ENCODE results near the gene SPRR1B.
"Not testable (repeated sequence)": the region's sequence is repeated elsewhere in the genome, so short reads cannot be mapped to it uniquely, and the experiment has no call there.

SPRR1B gene

DNA sequence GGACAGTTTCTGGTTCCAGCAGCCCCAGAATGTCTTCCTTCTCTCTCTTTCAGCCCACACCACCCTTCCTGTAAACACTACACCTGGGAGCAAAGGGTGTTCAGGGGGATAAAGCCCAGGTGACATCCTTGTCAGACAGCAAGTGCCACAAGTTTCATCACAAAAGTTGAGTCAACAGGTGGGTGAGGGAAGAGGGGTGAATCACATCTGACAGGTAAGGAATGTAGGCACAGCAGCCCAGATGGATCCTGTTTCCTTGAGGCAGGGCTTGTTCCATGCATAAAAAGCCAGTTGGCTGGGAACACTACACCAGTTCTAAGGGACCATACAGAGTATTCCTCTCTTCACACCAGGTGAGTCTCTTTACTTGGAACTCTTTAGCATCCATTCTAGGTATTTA lies at the start of gene SPRR1B:
TSS of gene SPRR1B (plus strand) at position 309 of the 400 bp plus-strand sequence. CDS start 1,143 bp downstream, outside the sequence.
- no peak for DNase-seq

DNA sequence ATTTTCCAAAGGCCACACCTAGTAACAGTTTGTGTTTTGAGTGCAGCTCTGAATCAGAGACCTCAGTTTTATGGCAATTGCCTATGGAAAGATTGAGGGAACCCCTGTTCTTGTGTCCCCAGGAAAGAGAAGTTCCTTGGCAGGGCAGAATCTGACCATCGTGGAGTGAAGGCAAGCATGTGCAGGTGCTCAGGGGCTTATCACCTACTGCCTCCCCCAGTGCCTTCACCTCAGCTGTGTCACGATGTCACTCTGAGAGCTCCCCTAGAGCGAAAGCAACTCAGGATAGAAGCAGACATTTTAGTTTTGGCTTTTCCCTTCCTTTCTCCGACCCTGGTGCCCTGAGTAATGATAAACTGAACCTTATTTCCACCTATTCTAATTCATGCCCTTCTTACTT lies 48.9 kb upstream of the SPRR1B start:
- no peak for DNase-seq

- no peak for DNase-seq
Measured at GRCh38 chr1:152983234-152983633, 47.8 kb upstream of the SPRR1B start.

DNA sequence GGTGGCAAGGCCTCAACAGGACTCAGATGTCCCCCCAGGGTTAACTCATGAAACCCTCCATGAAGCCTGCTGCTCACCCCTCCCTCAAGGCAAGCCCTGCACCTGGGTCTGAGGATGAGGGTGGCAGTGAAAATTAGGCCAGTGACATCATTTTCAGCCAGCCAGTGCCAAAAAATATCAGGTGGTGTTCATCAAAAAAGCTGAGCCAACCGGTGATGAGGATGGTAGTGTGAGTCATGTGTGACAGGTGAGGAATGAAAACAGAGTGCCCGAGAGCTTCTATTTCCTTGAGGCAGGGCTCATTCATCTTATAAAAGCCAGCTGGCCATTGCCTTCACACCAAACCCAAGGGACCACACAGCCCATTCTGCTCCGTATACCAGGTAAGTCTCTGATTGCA lies 47.3 kb upstream of the SPRR1B start, which contains the start of gene SPRR1A:
TSS of gene SPRR1A (plus strand) at position 339 of the 400 bp plus-strand sequence. CDS start 1,150 bp downstream, outside the sequence.
- DNase-seq = no peak

GRCh38 chr1:152986578-152986977 lies 44.4 kb upstream of the SPRR1B start:
- DNase-seq = no peak

DNA sequence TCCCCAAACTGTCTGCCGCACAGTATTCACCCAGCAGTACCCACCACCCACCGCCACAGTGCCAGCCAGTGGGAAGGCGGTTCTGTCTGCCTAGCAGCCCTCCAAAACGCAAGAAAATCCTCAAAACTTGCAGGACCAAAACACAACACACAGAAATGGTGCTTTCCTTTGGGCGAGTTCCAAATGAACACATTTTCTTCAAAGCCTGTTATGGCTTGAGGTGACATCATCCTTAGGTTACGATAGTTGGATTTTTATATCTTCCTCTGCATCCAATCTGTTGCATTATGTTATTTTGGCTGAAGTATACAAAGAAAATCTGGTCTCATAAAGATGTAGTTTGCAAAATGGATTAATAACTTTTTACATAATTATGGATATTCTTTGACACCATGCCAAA lies 37.8 kb upstream of the SPRR1B start:
- no peak for DNase-seq

DNA sequence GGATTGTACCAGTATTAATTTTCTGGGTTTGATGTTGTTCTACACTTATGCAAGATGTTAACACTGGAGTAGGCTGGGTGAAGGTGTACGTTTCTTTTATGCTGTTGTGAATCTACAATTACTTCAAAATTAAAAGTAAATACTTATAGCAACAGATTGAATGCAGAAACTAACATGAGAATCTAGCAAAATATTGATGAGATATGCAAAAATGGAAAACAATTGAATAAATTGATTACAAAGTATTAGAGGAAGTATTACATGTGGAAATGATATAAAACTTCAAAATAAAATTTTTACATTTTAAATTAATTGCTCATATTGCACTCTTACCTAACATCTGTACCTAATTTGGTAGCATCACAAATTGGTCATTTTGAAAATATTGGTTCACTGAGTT lies 35.2 kb upstream of the SPRR1B start:
- no peak for DNase-seq

DNA sequence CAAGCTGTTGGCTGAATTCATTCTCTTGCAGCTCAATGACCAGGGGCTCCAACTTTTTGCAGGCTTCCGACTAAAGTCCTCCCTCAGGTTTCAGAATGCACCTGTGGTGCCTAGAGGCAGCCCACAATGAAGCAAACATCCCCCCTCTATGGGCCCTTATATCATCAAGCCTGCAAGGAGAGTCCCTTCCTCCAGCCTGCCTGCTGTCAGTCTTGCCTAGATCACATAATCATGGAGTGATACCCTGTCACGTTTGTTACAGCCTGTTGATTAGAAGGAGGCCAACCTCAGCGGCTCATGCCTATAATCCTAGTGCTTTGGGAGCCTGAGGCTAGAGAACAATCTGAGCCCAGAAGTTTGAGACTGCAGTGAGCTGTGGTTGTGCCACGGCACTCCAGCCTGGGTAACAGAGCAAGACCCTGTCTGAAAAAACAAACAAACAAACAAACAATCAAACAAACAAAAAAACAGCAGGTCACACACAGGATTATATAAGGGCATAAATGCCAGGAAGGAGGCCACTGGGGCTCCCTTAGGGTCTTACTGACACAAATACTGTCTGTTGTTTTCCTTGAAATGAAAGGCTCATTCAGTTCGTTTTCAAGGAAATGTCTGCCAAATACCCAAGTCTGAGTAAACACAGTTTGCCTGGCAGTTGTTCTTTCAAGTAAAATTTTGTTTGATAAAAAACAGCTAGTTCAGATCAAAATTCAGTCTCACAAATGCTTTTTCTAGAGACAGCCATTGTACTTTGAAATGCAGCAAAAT lies 34.2 kb upstream of the SPRR1B start:
- DNase-seq = no peak

- DNase-seq = no peak
Measured at GRCh38 chr1:152997901-152998300, 33.1 kb upstream of the SPRR1B start.

DNA sequence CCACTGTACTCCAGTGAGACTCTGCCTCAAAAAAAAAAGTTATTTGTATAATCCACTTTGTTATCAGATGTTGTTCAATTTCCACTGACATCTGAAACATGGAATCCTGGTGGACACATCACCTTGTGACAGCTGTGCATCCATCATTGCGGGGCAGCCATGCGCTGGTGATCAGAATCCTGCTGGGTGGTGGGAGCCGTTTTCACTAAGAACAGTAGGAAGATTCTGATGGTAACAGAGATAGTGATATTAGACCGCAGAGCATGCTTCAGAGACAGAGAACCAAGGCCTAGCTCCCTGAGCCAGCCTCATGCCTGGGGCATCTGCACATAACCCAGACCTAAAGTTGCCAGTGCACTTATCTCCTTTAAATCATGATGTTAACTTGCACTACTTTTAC lies 32.5 kb upstream of the SPRR1B start:
- no peak for DNase-seq

DNA sequence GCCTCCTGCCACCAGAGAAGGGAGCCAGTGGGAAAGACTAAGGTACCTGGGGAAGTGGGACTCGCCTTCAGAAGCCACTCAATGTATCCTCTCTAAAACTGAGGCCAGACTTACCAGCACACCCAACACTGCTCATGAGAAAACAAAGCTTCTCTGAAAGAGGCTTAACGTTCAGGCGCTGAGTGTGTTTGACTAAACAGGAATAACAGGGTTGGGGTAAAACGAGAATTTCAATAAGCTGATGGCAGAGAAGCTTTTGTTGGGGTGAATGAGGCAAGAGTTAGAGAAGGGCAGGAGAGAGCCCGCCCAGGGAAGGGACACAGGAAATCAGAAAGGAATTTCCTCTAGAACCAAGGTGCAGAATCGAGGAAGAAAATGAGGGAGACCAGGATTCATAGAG lies 31.2 kb upstream of the SPRR1B start:
- DNase-seq = no peak

GRCh38 chr1:153000294-153000693 lies 30.7 kb upstream of the SPRR1B start:
- DNase-seq = no peak

DNA sequence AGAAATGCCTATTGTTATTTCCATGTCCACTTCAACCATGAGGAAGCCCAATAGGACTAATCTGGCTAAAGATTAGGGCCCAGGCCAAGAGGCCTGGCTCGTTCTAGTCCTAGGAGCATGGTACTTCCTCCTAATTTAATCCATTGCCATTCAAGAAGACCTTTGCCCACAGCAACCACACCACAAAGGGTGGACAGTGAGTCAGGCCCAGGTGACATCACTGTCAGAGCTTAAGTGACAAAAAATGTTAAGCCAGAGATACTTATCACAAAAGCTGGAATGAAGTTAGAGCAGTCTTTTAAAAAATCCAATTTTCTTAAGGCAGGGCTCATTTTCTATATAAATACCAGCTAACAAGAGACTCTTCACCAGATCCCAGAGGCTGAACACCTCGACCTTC lies 29.6 kb upstream of the SPRR1B start, which contains the start of gene SPRR3:
TSS of gene SPRR3 (plus strand) at position 368 of the 400 bp plus-strand sequence. CDS start 1,272 bp downstream, outside the sequence.
- DNase-seq = no peak

GRCh38 chr1:153011235-153011758 lies 19.7 kb upstream of the SPRR1B start:
- not testable (repeated sequence) for DNase-seq

DNA sequence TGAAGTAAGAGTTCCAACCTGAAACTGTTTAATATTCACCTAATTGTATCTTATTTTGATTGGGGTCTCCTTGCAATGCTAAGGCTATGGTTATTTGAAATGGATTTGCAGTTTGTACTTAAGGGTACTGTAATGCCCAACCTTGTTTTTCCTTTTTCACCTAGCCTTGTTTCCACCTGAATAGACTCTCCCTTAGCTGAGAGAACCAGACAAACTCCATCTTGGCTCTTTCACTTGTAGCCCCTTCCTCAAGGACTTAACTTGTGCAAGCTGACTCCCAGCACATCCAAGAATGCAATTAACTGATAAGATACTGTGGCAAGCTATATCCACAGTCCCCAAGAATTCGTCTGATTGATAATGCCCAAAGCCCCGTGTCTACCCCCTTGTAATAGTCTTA lies 9.2 kb upstream of the SPRR1B start:
- not testable (repeated sequence) for DNase-seq

- DNase-seq = not testable (repeated sequence)
Measured at GRCh38 chr1:153022340-153022739, 8.7 kb upstream of the SPRR1B start.

DNA sequence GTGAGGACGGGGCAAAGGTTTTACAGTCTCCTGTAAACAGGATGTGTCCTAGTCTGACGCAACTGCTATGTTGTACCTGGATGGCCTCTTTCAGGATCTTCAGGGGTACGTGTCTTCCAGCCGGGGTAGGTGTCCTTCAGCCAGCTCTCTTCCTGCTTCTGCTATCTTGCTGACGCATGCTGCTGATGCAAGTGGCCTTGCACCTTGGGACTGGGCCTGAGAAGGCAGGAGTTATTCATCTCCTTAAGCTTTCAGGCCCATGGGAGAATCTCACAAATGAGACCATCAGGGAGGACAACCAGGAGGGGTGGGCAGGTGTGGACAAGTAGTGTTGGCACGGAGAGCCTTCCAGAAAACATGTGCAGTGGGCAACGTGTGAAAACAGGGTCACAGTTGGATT lies 7.9 kb upstream of the SPRR1B start:
- DNase-seq = no peak

DNA sequence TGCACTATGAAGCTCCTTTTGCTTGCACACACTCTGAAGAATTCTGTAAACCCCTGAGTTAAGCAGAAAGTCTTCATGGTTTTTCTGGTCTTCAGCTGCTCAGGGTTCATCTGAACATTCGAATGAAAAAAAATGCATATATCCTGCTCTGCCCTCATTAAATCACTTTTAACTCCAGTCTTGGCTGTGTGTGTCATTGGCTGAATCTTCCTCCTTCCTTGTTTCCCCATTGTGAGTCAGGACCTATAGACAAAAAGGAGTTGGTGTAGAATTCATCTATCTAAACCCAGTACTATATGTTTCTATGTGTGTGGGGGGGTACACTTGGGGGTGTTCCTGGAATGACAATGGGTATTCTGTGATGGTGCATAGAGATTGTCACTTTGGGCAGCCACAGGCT lies 6.6 kb upstream of the SPRR1B start:
- DNase-seq = no peak

DNA sequence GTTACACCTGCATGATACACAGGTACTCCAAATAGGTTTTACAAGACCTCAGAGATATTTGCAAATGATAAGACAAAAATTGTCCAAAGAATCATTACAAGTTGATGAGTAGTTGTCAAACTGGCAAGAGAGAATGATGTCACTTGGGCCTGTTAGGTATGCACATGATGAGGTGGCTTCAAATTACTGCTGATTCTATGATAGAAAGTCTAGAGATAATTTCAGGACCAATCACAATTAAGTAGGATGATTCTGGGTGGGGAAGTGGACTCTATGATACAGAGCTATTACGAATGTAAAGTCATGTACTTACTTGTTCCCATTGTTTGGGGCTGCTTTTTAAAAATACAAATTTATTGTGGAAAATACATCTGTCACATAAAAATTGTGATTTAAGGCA lies 5.2 kb upstream of the SPRR1B start:
- DNase-seq = no peak

DNA sequence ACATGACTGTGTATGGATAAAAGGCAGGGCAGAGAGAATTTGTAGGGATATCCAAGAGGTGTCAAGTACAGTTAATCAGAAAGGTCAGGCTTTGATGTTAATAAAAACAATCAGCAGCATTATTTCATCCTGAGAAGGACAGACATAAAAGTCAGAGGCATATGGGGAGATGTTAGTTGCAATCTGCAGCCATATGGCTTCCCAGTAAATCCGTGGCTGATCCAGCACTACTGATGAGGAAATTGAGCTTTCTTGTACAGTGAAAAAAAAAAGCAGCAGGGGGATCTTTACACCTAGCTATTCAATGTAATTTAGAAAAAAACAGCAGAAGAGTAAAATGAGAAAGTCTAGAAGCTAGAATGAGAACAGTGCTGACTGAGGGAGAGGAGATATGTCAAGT lies 2.2 kb upstream of the SPRR1B start:
- DNase-seq = no peak

GRCh38 chr1:153032073-153032472 lies 1.1 kb downstream of the SPRR1B start:
- no peak for DNase-seq

- DNase-seq = no peak
Measured at GRCh38 chr1:153032677-153033308, 1.8 kb downstream of the SPRR1B start.

- DNase-seq = no peak
Measured at GRCh38 chr1:153035211-153035610, 4.2 kb downstream of the SPRR1B start.

All from activated gamma-delta T cell treated with Interleukin-2 at 50 U/mL for 16 hours (primary cell).